Measurements from ENCODE around the gene TOLLIP.
"Not testable (repeated sequence)": the region's sequence is repeated elsewhere in the genome, so short reads cannot be mapped to it uniquely, and the experiment has no call there.

Gene TOLLIP

GRCh38 chr11:1344056-1344635 lies 34.7 kb upstream of the TOLLIP start:
- FAIRE-seq (no peak), DNase-seq (ENCODE audit: insufficient read length, low spot score) (no peak)
- TF ChIP-seq POLR2A (IDR thresholded peaks at IDR 0.05; ENCODE audit: low read depth, low read length) (no peak), POLR2AphosphoS5 (IDR thresholded peaks at IDR 0.05; ENCODE audit: low read depth, low read length) (no peak), PAX5 (IDR thresholded peaks at IDR 0.05; ENCODE audit: insufficient read depth, low read length, severe bottlenecking) (no peak), POU2F2 (IDR thresholded peaks at IDR 0.05; ENCODE audit: low read depth, low read length) (no peak), TAF1 (IDR thresholded peaks at IDR 0.05; ENCODE audit: low read depth, low read length) (no peak), SPI1 (IDR thresholded peaks at IDR 0.05; ENCODE audit: low read depth, low read length) (no peak)

GRCh38 chr11:1343391-1344055 lies 34.1 kb upstream of the TOLLIP start:
- no peak for FAIRE-seq
- TF ChIP-seq POLR2A (IDR thresholded peaks at IDR 0.05; ENCODE audit: low read depth, low read length) = no peak
- TF ChIP-seq TAF1 (IDR thresholded peaks at IDR 0.05; ENCODE audit: low read depth, low read length) = no peak
- no peak for TF ChIP-seq POU2F2 (IDR thresholded peaks at IDR 0.05; ENCODE audit: low read depth, low read length)
- TF ChIP-seq POLR2AphosphoS5 (IDR thresholded peaks at IDR 0.05; ENCODE audit: low read depth, low read length) = no peak
- TF ChIP-seq SPI1 (IDR thresholded peaks at IDR 0.05; ENCODE audit: low read depth, low read length) = no peak
- TF ChIP-seq PAX5 (IDR thresholded peaks at IDR 0.05; ENCODE audit: insufficient read depth, low read length, severe bottlenecking) = no peak
- no peak for DNase-seq (ENCODE audit: insufficient read length, low spot score)

GRCh38 chr11:1342946-1343345 lies 33.5 kb upstream of the TOLLIP start:
- FAIRE-seq (no peak), DNase-seq (ENCODE audit: insufficient read length, low spot score) (no peak)
- TF ChIP-seq POLR2AphosphoS5 (IDR thresholded peaks at IDR 0.05; ENCODE audit: low read depth, low read length) (no peak), PAX5 (IDR thresholded peaks at IDR 0.05; ENCODE audit: insufficient read depth, low read length, severe bottlenecking) (no peak), POLR2A (IDR thresholded peaks at IDR 0.05; ENCODE audit: low read depth, low read length) (no peak), SPI1 (IDR thresholded peaks at IDR 0.05; ENCODE audit: low read depth, low read length) (no peak), POU2F2 (IDR thresholded peaks at IDR 0.05; ENCODE audit: low read depth, low read length) (no peak), TAF1 (IDR thresholded peaks at IDR 0.05; ENCODE audit: low read depth, low read length) (no peak)

- FAIRE-seq = no peak
- DNase-seq (ENCODE audit: insufficient read length, low spot score) = no peak
- TF ChIP-seq POLR2A (IDR thresholded peaks at IDR 0.05; ENCODE audit: low read depth, low read length) = no peak
- no peak for TF ChIP-seq PAX5 (IDR thresholded peaks at IDR 0.05; ENCODE audit: insufficient read depth, low read length, severe bottlenecking)
- TF ChIP-seq POU2F2 (IDR thresholded peaks at IDR 0.05; ENCODE audit: low read depth, low read length) = no peak
- no peak for TF ChIP-seq SPI1 (IDR thresholded peaks at IDR 0.05; ENCODE audit: low read depth, low read length)
- no peak for TF ChIP-seq TAF1 (IDR thresholded peaks at IDR 0.05; ENCODE audit: low read depth, low read length)
- TF ChIP-seq POLR2AphosphoS5 (IDR thresholded peaks at IDR 0.05; ENCODE audit: low read depth, low read length) = no peak
Observed at GRCh38 chr11:1341928-1342524, 32.6 kb upstream of the TOLLIP start.

- not testable (repeated sequence) for DNase-seq (ENCODE audit: insufficient read length, low spot score); FAIRE-seq
Observed at GRCh38 chr11:1341226-1341625, 31.8 kb upstream of the TOLLIP start.

GRCh38 chr11:1340111-1340510 lies 30.7 kb upstream of the TOLLIP start:
- FAIRE-seq = no peak

GRCh38 chr11:1339066-1339675 lies 29.7 kb upstream of the TOLLIP start:
- DNase-seq (ENCODE audit: insufficient read length, low spot score) (no peak), FAIRE-seq (no peak)
- TF ChIP-seq POU2F2 (IDR thresholded peaks at IDR 0.05; ENCODE audit: low read depth, low read length) = no peak
- no peak for TF ChIP-seq SPI1 (IDR thresholded peaks at IDR 0.05; ENCODE audit: low read depth, low read length)
- no peak for TF ChIP-seq POLR2A (IDR thresholded peaks at IDR 0.05; ENCODE audit: low read depth, low read length)
- TF ChIP-seq POLR2AphosphoS5 (IDR thresholded peaks at IDR 0.05; ENCODE audit: low read depth, low read length) = no peak
- TF ChIP-seq PAX5 (IDR thresholded peaks at IDR 0.05; ENCODE audit: insufficient read depth, low read length, severe bottlenecking) = no peak
- no peak for TF ChIP-seq TAF1 (IDR thresholded peaks at IDR 0.05; ENCODE audit: low read depth, low read length)

More at GRCh38 chr11:1340111-1340510, 30.7 kb upstream of the TOLLIP start:
- DNase-seq (ENCODE audit: insufficient read length, low spot score) = no peak
- no peak for TF ChIP-seq PAX5 (IDR thresholded peaks at IDR 0.05; ENCODE audit: insufficient read depth, low read length, severe bottlenecking)
- no peak for TF ChIP-seq SPI1 (IDR thresholded peaks at IDR 0.05; ENCODE audit: low read depth, low read length)
- TF ChIP-seq POU2F2 (IDR thresholded peaks at IDR 0.05; ENCODE audit: low read depth, low read length) = no peak
- no peak for TF ChIP-seq POLR2AphosphoS5 (IDR thresholded peaks at IDR 0.05; ENCODE audit: low read depth, low read length)
- TF ChIP-seq POLR2A (IDR thresholded peaks at IDR 0.05; ENCODE audit: low read depth, low read length) = no peak

- DNase-seq (ENCODE audit: insufficient read length, low spot score) = no peak
Observed at GRCh38 chr11:1338201-1339065, 29.0 kb upstream of the TOLLIP start.

GRCh38 chr11:1337647-1338007 lies 28.2 kb upstream of the TOLLIP start:
- DNase-seq (ENCODE audit: insufficient read length, low spot score) (no peak), FAIRE-seq (no peak)
- TF ChIP-seq PAX5 (IDR thresholded peaks at IDR 0.05; ENCODE audit: insufficient read depth, low read length, severe bottlenecking) (no peak), SPI1 (IDR thresholded peaks at IDR 0.05; ENCODE audit: low read depth, low read length) (no peak), POLR2AphosphoS5 (IDR thresholded peaks at IDR 0.05; ENCODE audit: low read depth, low read length) (no peak), POU2F2 (IDR thresholded peaks at IDR 0.05; ENCODE audit: low read depth, low read length) (no peak), TAF1 (IDR thresholded peaks at IDR 0.05; ENCODE audit: low read depth, low read length) (no peak), POLR2A (IDR thresholded peaks at IDR 0.05; ENCODE audit: low read depth, low read length) (no peak)

More at GRCh38 chr11:1338201-1339065, 29.0 kb upstream of the TOLLIP start:
- TF ChIP-seq PAX5 (IDR thresholded peaks at IDR 0.05; ENCODE audit: insufficient read depth, low read length, severe bottlenecking) (no peak), POLR2A (IDR thresholded peaks at IDR 0.05; ENCODE audit: low read depth, low read length) (no peak), TAF1 (IDR thresholded peaks at IDR 0.05; ENCODE audit: low read depth, low read length) (no peak), POU2F2 (IDR thresholded peaks at IDR 0.05; ENCODE audit: low read depth, low read length) (no peak), POLR2AphosphoS5 (IDR thresholded peaks at IDR 0.05; ENCODE audit: low read depth, low read length) (no peak), SPI1 (IDR thresholded peaks at IDR 0.05; ENCODE audit: low read depth, low read length) (no peak)
- no peak for FAIRE-seq

Measured in GM12891 (cell line).